Mesodermal cell (in vitro differentiated cells): ENCODE data around the gene LZTR1.

Experiments
- H3K27ac ChIP-seq: 2 replicates; pipeline ENCODE4 v1.7.0; 2013; ENCODE audit warnings: mild to moderate bottlenecking, low read depth, low read length, moderate library complexity; ENCODE audit not compliant: severe bottlenecking
- H3K36me3 ChIP-seq: 2 replicates; pipeline ENCODE4 v1.7.1; 2013; ENCODE audit warnings: mild to moderate bottlenecking, low read length, moderate library complexity; ENCODE audit not compliant: control insufficient read depth, insufficient read depth
- H3K4me1 ChIP-seq: one replicate; pipeline ENCODE4 v1.7.1; 2013; ENCODE audit warnings: mild to moderate bottlenecking, low read length; ENCODE audit not compliant: insufficient read depth, control insufficient read depth, poor library complexity, severe bottlenecking
- H3K4me3 ChIP-seq: 2 replicates; pipeline ENCODE4 v1.7.0; 2013; ENCODE audit warnings: low read length, control low read depth, mild to moderate bottlenecking; ENCODE audit not compliant: insufficient read depth, poor library complexity, severe bottlenecking; ENCODE audit errors: extremely low read depth
- H3K9me3 ChIP-seq: 2 replicates; pipeline ENCODE4 v1.7.1; 2013; ENCODE audit warnings: mild to moderate bottlenecking, low read length, moderate library complexity; ENCODE audit not compliant: control insufficient read depth
- WGBS, 2 experiments: methylation state at CpG; one replicate each; pipeline ENCODE4 v1.1.5; 2013; ENCODE audit warnings: missing lambda C conversion rate in 2 of 2; ENCODE audit not compliant: insufficient coverage in 2 of 2; 5-methylcytosine and 5-hydroxymethylcytosine counted together

LZTR1 gene

DNA sequence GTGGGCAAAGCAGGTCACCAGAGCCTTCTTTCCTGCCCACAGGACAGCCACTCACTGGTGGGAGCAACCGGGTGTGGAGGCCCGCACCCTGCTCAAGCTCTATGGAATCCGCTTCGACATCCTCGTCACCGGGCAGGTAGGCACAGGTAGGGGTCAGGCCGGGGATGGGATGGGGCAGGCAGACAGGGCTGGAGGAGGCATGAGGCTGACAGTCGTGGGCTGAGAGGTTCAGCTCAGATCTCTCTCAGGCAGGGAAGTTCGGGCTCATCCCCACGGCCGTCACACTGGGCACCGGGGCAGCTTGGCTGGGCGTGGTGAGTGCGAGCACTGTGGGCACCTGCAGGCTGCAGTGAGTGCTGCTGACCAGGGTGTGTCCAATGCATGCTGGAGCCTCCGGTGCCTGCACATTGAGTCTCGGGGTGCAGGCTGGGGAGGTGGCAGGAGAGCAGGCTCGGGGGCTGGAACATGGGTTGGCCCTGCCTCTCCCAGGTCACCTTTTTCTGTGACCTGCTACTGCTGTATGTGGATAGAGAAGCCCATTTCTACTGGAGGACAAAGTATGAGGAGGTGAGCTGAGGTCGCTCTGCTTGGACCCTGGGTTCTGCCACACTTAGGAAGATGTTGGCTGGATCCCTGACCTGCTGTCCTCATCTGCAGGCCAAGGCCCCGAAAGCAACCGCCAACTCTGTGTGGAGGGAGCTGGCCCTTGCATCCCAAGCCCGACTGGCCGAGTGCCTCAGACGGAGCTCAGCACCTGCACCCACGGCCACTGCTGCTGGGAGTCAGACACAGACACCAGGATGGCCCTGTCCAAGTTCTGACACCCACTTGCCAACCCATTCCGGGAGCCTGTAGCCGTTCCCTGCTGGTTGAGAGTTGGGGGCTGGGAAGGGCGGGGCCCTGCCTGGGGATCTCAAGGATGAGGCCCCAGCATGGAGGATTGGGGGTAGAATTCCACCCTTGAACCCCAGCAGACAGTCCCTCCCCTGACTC, 44.0 kb downstream of the LZTR1 start:
- Histone ChIP-seq H3K4me3 (no peak overlapping the region), H3K4me1 (no peaks in the 10 kb centered on the region), H3K9me3 (no peaks in the 10 kb centered on the region), H3K27ac (no peak overlapping the region), H3K36me3 (no peaks in the 10 kb centered on the region)
- 91 to 94% methylated on average over 18 to 23 of the region's 27 CpGs for WGBS, 2 experiments

DNA sequence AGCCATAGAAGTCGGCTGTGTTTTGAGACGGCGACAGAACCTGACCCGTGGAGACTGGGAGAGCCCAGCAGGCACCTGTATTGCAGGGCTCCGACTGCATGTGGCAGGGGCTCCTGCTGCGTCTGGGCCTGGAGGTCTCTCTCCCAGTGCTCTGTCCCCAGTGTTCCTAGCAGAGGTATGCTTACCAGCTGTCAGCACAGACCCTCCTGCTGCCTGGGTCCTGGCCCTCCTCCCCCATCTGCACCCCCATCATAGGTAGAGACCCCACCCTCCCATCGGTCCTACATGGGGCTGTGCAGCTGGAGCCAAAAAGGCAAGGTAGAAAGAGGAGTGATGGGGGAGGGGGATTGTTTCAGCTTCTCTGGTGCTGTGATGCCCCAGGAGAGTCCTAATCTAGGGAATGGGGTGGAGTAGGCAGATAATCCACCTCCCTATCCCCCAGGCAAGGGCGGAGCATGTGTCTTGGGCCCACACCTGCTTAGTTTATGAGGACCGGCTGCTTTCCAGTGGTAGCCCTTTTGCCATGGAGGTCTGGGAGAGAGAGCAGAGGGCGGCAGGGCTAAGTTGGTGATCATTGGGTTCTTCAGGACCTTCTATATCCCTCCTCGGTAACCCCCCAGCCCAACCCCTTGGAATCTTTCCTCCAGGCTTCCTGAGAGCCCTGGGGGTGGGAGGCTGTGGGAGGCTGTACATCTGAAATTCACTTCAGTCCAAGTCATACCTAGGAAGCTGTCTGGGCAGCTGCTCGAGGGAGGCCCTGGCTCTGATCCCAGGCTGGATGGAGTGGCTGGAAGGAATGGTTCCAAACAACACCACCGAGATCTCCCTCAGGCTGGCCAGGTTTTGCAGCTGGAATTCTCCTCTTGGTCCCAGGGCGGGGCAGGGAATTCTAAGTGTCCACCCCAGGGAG, 44.9 kb downstream of the LZTR1 start:
- Histone ChIP-seq H3K36me3 (no peaks in the 10 kb centered on the region), H3K4me1 (peaks cover 2% of the 10 kb centered on the region), H3K27ac (no peak overlapping the region), H3K9me3 (no peaks in the 10 kb centered on the region), H3K4me3 (no peak overlapping the region)
- 89 to 94% methylated on average over 8 of the region's 14 CpGs for WGBS, 2 experiments

DNA sequence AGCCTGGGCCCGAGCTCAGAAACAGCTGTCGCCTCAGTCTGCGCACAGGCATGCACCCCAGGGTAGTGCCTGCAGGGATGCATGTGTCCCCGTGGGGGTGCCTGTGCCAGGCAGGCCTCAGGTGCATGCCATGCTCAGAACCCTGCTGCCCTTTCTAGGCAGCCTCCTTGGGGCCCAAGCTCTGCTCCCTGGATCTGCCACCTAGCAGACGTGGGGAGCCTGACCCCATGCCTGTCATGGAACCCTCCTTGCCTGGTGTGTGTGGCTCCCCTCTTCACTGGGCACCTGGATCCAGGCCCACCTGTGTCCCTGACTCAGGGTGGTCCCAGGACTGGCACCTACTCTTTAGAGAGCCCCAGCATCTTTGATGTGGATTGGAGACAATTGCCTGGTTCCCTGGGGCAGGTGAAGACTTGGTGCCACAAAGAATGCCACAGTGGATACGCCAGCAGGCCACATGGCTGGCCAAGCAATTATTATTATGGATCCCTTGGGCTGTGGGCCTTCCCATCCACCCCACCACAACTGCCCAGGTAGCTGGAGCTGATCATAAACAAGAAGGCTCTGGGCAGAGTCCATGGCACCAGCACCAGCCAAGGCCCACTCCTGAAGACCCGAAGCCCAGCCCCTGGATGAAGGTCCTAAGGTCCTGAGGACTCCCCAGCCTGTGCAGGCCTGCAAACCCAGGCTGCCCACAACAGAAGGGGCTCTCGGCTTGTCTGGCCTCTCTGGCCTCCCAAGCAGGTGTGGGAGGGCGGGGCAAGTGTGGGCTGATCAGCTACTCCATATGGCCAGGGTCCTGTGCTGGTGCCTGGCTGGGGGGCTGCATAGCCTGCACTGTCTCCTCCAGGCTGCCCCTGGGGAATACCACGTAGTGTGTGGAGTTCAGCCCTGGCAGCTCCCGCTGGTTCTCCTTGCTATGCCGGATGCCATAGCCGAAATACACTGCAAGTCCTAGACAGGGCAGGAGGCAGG, 46.5 kb downstream of the LZTR1 start:
- peaks cover 11% of the 10 kb centered on the region for H3K4me1 ChIP-seq
- no peaks in the 10 kb centered on the region for H3K9me3 ChIP-seq
- no peak overlapping the region for H3K4me3 ChIP-seq
- H3K36me3 ChIP-seq, result no peaks in the 10 kb centered on the region
- H3K27ac ChIP-seq, result no peak overlapping the region
- WGBS, 2 experiments, result 88% methylated on average over 11 to 12 of the region's 13 CpGs

DNA sequence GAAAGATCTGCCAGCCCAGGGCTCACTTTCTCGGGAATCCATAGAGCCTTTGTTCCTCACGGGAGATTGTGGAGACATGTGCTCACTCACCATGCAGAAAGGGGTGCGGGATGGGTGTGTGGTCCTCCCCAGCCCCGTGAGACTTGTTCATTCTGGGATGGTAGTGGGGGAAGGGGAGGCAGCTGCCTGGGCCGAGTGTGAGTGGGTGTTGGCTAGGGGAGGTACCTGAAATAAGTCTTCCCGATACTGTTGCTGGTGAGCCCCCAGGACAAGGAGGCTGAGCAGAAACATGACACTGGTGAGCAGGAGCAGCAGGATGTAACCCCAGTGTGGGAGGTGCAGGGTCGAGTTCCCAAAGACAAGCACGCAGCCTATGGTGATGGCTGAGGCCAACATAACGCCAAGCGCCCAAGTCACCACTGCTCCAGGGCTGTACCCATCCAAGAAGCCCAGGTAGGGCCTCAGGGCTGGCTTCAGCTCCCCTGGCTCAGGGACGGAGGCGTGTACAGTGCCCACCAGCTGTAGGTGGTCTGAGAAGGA, 47.5 kb downstream of the LZTR1 start:
- WGBS, 2 experiments, result 74 to 75% methylated on average over 10 to 12 of the region's 12 CpGs
- no peaks in the 10 kb centered on the region for H3K9me3 ChIP-seq
- no peak overlapping the region for H3K27ac ChIP-seq
- no peak overlapping the region for H3K4me3 ChIP-seq
- no peaks in the 10 kb centered on the region for H3K36me3 ChIP-seq
- H3K4me1 ChIP-seq, result peaks cover 11% of the 10 kb centered on the region

DNA sequence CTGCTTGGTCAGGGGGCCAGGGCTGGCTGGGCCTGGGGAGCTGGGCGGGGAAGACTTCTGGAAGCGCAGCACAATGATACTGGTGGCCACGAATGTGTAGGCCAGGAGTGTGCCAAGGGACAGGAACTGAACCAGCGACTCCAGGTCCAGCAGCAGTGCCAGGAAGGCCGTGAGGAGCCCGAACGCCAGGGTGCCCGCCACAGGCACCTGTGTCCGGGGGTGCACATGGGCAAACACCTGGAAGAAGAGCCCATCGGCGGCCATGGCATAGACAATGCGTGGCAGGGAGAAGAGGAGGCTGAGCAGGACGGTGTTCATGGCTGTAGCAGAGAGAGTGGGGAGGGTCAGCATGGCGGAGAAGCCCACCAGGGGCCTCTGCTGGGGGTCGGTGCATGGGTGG, 47.9 kb downstream of the LZTR1 start:
- H3K9me3 ChIP-seq, result no peaks in the 10 kb centered on the region
- H3K27ac ChIP-seq, result no peak overlapping the region
- peaks cover 11% of the 10 kb centered on the region for H3K4me1 ChIP-seq
- no peaks in the 10 kb centered on the region for H3K36me3 ChIP-seq
- H3K4me3 ChIP-seq, result no peak overlapping the region
- WGBS, 2 experiments, result 92 to 96% methylated on average over 13 to 15 of the region's 15 CpGs

DNA sequence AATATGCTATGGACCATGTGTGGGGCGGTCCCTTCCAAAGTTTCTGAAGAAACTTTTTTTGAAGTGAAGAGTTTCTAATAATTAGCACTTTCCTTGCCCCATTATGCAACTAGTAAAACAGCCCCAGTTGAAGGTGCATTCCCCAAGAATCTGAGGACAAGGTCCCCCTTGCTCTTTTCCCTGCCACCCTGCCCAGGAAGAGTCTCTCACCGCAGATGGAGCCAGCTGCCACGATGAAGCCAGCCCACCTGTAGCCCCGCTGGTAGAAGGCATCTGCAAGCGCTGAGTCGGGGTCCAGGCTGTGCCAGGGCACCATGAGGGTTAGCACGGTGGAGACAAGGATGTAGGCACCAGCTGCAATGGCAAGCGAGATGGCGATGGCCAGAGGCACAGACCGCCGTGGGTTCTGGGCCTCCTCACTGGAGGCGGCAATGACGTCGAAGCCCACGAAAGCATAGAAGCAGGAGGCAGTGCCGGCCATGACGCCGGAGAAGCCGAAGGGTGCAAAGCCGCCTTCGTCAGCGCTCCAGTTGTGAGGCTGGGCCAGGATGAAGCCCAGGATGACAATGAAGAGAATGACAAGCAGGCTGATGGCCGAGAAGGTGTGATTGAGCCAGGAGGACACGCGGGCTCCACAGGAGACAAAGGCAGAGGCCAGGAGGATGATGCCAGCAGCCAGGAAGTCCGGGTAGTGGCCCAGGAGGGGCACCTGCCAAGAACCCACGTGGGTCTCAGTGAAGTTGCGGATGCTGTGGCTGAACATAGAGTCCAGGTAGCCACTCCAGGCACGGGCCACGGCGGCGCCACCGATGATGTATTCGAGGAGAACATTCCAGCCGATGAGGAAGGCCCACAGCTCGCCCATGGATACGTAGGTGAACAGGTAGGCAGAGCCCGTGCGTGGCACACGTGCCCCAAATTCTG, 48.8 kb downstream of the LZTR1 start:
- Histone ChIP-seq H3K4me3 (no peak overlapping the region), H3K9me3 (no peaks in the 10 kb centered on the region), H3K4me1 (peaks cover 11% of the 10 kb centered on the region), H3K36me3 (no peaks in the 10 kb centered on the region), H3K27ac (no peak overlapping the region)
- 93% methylated on average over 39 of the region's 40 CpGs for WGBS, 2 experiments

DNA sequence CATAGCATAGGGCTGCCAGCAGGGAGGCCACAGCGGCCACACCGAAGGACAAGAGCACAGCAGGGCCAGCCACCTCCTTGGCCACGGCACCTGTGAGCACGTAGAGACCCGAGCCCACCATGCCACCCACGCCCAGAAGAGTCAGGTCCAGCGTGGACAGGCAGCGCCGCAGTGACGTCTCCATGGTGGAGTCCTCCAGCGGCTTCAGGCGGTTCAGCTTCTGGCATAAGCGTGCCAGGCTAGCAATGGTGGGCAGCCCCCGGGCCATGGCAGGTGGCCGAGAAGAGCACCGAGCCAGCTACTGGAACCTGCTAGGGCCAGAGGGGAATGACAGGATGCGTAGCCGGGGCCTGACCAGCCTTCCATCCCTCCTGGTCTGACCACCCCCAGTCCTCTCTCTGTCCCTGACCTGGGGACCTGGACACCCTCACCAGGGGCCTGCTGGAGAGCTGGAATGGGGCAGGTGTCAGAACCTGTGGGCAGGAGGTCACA, 49.5 kb downstream of the LZTR1 start:
- H3K27ac ChIP-seq, result no peak overlapping the region
- H3K9me3 ChIP-seq, result no peaks in the 10 kb centered on the region
- no peak overlapping the region for H3K4me3 ChIP-seq
- H3K36me3 ChIP-seq, result no peaks in the 10 kb centered on the region
- H3K4me1 ChIP-seq, result peaks cover 11% of the 10 kb centered on the region
- WGBS, 2 experiments, result 88 to 92% methylated on average over 16 to 18 of the region's 18 CpGs

DNA sequence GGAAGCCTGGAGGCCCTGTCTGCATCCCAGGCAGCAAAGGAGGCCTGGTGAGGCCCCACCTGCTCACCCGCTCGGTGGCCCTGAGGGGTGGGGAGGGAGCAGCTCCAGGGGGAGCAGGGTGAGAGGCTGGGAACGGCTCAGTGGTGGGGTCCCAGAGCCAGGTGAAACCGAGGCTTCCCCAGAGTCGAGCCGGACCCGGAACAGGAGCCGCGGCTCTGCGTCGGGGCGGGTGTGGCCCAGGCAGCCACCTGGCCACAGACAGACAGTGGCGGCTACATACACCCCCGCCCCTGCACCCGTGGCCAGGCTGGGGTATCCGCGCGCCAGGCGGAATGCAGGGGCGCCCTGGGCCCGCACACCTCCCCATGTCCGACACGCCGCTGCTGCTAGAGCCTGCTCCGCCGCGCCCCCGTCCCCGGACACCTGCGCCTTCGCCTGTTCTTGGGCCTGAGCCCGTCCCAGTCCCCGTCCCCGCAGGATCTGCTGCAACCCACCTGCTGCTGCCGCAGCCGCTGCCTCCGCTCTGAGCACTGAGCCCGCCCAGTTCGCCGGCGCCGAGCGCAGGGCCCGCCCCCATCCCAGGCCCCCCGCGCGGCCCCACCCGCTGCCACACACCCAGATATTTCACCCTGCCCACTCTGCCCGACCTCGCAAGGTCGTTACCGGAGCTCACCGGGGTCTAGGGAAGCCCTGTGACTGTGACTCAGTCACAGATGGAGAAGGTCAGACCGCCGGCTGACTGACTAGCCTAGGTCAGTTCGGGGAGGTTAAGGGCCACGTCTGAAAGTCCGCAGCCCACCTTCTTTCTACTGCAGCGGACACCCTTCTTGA, 50.2 kb downstream of the LZTR1 start, which contains the start of gene SLC7A4:
TSS of gene SLC7A4 (minus strand) at position 525 of the 831 bp plus-strand sequence. CDS start 749 bp downstream, outside the sequence.
- WGBS, 2 experiments, result 9 to 11% methylated on average over 33 to 55 of the region's 59 CpGs
- H3K36me3 ChIP-seq, result no peaks in the 10 kb centered on the region
- no peaks in the 10 kb centered on the region for H3K9me3 ChIP-seq
- peak within 1 kb of the TSS; percentile 14 for H3K4me3 ChIP-seq
- no peak within 1 kb of the TSS for H3K27ac ChIP-seq
- H3K4me1 ChIP-seq, result peaks cover 11% of the 10 kb centered on the region
